Activated CD4-positive, alpha-beta T cell treated with anti-CD3 and anti-CD28 coated beads for 24 hours (primary cell): ENCODE results near the gene ACKR2.
A peak's percentile ranks its signal among the peaks of the same experiment; 100 is the strongest.
"Not testable (repeated sequence)": the region's sequence is repeated elsewhere in the genome, so short reads cannot be mapped to it uniquely, and the experiment has no call there.

ENCODE experiments used
- DNase-seq, 2 donors: peaks; one replicate each; pipeline ENCODE4 v3.0.0-alpha.2; 2020; ENCODE audit warnings: low read depth in 2 of 2

ACKR2 gene

DNA sequence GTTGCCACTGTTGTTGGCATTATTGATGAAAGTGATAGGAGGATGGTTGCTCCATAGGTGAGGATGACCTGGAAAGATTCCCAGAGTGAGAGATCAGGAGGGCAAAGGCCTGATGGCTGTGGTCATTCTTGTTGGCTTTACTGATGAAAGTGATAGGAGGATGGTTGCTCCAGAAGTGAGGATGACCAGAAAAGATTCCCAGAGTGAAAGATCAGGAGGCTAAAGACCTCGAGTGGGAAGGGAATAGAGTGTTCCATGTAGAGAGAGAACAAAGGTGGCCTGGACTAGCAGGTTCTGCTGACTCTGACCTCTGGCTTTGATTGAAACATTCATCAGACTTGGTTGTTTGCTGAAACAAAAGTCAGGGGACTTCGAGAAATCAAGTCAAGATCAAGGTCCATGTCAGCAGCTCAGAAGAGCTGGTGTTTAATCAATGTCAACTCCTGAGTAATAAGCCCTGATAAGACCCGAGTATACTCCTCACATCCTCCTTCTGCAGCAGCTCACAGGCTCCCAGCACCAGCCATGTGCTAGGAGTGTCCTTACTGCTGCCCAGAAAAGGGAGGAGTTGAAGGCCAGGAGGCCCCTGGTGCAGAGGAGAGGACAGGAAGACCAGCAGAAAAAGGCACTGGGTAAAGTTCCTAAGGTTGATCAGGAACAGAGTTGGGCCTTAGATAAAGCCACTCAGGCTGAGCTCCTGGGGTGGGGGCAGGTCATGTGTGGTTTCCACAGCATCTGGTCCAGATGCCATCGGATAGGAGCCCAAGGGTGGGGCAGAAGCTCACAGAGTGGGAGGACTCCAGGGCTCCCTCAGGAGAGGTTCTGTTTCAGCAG lies 46.5 kb downstream of the ACKR2 start:
- DNase-seq, result no peak

DNA sequence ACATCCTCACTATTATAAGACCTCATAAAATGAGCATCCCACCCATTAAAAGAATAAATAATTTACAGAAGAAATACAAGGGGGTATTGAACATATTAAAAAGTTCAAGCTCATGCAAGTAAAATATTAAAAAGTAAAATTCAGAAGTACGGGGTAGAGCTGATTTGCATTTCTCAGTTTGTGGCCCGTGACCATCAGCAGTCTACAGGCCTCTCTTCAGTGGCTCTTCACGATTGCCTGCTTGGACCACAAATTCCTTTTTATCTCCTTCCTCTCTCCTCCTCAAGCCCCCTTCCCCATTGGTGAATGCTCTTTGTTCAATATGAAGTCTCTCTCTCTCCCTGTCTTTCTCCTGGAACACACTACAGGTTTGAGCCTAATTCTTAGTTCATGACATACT lies 47.3 kb downstream of the ACKR2 start:
- DNase-seq, result no peak

DNA sequence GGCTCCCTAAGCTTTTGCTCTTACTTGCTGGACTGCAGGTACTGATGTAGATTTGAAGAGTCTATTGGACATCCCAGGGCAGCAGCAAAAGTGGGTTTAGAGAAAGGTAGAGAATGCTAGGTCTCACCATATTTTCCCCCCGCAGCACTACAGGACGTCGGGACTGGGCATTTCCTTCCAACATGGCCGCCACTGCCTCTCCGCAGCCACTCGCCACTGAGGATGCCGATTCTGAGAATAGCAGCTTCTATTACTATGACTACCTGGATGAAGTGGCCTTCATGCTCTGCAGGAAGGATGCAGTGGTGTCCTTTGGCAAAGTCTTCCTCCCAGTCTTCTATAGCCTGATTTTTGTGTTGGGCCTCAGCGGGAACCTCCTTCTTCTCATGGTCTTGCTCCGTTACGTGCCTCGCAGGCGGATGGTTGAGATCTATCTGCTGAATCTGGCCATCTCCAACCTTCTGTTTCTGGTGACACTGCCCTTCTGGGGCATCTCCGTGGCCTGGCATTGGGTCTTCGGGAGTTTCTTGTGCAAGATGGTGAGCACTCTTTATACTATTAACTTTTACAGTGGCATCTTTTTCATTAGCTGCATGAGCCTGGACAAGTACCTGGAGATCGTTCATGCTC lies 55.2 kb downstream of the ACKR2 start:
- DNase-seq, result no peak

DNA sequence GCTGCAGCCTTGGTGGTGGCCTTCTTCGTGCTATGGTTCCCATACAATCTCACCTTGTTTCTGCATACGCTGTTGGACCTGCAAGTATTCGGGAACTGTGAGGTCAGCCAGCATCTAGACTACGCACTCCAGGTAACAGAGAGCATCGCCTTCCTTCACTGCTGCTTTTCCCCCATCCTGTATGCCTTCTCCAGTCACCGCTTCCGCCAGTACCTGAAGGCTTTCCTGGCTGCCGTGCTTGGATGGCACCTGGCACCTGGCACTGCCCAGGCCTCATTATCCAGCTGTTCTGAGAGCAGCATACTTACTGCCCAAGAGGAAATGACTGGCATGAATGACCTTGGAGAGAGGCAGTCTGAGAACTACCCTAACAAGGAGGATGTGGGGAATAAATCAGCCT lies 56.0 kb downstream of the ACKR2 start:
- no peak for DNase-seq

DNA sequence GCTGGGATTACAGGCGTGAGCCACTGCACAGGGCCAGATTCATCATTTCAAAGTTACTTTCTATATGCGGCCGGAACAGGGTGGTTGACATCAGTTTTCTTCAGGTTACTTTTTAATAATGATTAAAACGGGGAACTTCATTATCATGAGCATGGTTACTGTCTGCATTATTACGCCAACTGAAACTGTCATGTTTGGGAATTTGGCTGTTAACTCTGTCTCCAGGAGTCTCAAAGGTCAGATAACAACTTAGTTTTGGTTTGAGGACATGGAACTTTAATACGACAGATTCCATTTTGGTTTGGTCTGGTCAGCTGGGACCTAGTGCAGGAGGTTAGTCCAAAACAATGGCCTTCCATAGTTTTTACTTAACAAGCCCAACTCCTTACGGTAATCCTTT lies 57.9 kb downstream of the ACKR2 start:
- no peak for DNase-seq

DNA sequence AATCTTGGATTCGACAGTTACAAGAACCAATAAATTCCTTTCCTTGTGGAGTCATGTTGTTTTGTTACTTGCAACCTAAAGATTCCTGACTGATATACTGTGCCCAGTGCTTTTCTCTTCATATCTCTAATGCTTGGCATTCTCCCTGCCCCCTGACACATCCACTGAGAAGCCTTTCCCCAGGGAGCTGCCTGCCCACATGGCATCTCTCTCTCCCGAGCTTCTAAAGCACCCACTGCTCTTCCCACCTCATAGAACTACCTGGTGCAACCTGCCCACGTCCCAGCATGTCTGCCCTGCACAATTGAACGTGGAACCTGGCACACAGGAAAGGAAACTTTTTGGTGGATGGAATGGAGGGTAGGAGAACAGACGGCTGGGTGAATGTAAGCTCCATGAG lies 59.6 kb downstream of the ACKR2 start:
- no peak for DNase-seq

DNA sequence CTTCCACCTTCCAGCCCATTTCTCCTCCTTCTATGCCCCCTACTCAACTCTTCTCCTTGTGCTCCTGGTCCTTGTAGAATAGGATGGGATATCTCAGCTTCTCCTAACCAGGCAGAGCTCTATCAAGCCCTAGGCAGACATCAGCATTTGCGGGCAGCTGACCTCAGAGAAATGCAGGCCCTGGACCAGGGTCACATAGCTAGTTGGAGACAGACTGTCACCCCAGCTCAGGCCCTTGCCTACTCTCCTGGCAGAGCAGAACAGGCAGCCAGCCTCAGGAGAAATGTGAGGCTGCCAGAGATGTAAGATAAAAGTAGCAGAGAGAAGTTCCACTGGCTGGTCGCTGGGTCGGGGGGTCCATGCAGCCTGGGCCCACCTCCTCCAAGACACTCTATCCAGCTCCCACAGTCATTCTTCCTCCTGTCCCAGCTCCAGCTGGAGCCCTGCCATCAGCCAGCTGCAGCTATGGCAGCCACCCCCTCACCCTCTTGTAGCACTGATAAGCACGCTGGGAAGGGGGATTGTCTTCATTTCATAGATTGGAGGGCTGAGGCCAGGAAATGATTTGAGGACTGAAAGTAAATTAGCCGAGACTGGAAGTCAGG lies 62.4 kb downstream of the ACKR2 start:
- no peak for DNase-seq

DNA sequence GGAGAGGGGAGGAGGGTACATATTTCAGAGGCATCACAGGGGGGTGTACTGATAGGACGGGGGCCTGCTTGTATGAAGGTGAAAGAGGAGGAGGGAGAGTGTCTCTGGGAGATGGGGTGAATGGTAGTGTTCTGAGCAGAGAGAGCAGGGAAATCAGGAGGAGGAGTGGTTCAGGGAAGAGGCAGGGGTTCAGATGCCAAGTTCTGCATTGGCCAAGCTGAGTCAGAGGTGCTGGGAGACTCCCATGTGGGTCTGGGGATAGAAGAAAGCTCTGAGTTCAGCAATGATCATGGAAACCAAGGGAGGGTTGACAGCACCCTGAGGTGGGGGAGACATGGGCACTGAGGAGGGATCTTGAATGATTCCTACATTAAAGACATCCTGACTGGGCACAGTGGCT lies 63.5 kb downstream of the ACKR2 start:
- DNase-seq, result no peak

DNA sequence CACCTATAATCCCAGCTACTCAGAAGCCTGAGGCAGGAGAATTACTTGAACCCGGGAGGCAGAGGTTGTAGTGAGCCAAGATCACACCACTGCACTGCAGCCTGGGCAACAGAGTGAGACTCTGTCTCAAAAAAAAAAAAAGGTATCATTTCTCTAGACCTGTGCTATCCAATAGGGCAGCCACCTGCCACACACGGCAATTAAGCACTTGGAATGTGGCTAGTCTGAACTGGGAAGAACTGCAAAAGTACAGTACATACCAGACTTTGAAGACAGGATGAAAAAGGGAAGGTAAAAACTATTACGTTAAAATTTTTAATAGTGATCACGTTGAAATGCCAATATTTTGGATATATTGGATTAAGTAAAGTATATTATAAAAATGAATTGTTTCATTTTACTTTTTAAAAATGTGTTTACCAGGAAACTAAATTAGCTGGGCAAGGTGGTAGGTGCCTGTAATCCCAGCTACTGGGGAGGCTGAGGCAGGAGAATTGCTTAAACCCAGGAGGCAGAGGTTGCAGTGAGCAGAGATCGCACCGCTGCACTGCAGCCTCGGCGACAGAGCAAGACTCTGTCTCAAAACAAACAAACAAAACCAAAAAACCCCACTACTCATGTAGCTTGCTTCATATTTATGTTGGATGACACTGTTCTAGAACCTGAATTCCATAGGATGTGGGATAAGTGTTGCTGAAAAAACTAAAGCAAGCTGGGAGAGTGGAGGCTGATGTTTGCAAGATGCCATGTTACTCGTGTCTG lies 64.2 kb downstream of the ACKR2 start:
- no peak for DNase-seq

DNA sequence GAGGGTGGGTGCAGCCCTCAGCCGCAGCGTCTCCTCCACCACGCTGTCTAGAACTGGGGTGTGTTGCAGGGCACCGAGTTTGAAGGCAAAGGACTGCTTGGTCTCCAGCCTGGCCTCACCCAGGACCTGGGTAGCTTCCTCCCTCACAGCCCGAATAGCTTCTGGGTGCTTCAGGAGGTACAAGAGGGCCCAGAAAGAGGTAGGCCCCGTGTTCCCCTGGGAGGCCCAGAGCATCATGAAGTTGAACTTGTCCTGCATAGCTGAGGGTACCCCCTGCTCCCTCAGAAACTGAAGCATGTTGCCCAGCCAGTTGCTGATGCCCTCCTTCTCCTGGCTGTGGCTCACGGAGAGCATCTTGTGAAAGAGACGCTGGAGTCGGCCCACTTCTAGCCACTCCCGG lies 65.5 kb downstream of the ACKR2 start:
- no peak for DNase-seq

DNA sequence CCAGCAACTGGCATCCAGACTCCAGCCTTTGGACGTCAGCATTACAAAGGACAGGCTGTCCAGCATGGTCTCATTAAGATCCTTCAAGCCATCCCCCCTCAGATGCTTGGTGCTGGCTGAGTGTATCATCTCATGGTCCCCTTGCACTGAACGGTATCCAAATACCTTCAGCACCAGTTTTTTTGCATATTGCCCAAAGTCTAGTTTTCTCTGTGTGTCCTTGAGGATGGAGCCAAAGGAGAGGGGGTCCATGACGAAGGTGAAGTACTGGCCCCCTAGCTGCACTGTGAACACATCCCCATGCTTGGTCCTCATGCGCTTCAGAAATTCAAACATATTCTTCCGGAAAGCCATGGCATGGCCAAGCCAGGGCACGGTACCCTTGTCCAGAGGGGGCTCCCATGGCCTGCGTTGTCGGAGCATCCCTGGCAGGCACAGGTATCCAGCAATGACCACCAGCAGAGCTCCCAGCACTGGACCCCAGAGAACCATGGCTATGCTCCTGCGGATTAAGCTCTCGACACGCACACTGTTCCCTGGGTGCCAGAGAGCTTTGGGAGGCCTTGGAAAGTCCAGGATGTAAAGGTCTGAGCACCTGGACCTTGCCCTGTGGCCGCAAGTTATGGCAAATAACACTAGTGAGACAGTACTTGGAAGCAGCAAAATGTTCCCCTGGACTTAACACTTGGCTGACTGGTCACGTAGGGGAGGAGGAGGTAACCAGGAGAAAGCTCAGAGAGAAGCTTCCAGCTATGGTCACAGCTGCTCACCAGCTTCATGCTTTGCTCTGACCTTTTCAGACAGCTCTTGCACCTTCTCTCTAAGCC lies 66.3 kb downstream of the ACKR2 start, which contains the start of gene CYP8B1:
CYP8B1 (minus strand) TSS at position 555 of the 827 bp plus-strand sequence; CDS start at position 492, 63 bp downstream.
- DNase-seq, result no peak

DNA sequence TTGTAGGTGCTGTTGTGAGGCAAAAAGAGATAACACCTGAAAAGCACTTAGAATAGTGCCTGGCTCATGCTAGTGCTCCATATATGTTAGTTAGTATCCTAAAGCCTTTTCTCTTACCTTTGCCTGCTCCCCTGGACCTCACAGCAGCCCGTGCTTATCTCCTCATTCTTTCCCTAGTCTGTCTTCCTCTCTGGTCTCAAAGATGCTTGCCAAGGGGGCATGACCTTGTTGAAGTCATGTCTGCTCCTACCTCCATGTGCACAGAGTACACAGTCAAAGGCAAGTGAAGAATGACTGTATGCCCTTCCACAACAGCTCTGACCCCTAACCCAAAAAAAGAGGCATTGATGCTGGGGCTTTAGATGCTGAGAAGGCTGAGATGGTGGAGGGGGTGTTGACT lies 67.2 kb downstream of the ACKR2 start:
- no peak for DNase-seq

DNA sequence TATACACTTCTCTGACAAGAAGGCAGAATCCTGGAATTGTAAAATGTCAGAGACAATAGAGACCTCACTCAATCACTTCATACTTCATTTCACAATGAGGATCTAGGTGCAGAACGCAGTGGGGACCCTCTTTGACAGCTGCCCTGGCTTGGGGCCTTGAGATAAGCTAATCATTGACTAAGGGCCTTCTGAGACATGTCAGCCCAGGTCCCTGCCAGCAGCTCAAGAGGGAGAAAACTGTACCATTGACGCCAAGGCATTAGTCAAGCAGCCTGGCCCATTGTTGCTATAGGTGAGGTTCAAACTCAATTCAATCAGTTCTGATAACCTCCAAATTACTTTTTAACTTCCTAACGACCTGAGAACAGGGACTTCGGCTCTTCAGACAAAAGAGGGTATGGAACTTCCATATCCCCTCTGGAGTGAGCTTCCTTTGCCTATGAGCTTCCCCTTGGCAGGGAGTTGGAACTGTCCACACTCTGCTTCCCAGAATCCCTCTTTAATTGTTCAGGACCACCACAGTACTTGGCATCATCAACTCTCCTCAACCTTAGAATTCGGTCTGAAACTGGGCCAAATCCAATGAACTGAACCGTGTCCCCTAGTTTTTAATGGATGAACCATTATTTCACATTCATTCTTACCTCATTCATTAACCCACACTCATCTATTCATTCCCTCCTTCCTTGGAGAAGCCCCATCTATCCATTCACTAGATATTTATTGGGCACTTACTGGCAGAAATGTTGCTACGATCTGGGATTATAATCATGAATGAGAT lies 67.9 kb downstream of the ACKR2 start:
- no peak for DNase-seq

DNA sequence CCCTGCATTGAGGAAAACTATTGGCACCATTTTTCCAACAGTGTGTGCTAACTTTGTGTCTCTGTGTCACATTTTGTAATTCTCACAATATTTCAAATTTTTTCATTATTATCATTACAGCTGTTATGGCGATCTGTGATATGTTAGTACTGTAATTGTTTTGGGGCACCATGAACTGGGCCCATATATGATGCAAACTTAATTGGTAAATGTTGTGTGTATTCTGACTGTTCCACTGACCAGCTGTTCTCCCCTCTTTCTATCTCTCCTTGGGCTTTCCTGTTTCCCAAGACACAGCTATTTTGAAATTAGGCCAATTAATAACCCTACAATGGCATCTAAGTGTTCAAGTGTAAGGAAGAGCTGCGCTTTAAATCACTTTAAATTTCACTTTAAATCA lies 68.6 kb downstream of the ACKR2 start:
- DNase-seq, result no peak

DNA sequence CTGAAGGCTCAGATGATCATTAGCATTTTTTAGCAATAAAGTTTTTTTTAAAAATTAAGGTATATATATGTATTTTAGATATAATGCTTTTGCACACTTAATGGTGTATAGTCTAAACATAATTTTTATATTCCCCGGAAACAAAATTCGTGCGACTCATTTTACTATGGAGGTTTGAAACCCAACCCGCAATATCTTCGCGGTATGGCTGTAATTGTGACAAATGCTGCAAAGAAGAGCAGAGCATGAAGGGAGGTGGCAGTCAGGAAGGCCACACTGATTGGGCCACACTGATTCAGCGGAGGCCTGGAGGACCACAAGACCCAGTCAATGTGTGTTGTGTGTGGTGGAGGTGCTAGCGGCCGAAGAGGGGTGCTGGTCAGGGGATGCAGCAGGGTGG lies 70.9 kb downstream of the ACKR2 start:
- no peak for DNase-seq

DNA sequence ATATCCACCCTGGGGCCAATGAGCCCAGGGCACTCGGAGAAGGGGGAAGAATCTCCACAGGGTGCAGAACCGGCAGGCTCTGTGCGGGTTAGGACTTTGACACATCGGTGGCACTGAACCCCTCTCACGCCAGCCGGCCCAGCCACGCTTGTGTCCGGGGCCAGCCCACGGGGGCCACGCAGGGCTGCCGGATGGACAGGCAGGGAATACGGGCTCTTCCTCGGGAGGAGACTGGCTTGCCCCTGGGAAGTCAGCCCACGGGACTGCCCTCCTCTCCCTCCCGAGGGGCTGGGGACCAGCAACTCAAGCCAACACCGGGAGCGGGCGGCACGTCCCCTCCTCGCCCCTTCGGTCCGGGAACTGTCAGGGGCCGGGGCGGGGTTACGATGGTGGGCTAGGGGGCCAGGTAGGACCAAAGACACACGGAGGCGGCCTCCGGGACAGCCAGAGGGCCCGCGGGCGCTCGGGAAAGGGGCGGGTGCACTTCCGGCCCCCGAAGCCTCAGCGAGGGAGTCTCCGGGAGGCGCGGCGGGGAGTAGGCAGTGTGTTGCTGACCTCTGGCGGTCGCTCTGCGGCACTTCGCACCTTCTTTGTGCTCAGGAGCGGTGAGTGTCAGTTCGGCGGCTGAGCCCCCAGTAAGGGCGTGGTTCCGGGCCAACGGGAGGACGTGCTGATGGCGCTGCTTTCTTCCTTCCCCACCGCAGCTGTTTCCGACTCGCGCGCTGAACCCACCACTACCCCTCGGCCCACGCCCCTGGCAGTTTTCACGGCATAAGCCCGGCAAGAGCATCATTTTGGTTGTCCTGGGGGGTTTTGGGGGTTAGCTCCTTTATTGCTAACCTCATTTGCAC lies 71.6 kb downstream of the ACKR2 start:
- peak; percentile 76 to 85 for DNase-seq

DNA sequence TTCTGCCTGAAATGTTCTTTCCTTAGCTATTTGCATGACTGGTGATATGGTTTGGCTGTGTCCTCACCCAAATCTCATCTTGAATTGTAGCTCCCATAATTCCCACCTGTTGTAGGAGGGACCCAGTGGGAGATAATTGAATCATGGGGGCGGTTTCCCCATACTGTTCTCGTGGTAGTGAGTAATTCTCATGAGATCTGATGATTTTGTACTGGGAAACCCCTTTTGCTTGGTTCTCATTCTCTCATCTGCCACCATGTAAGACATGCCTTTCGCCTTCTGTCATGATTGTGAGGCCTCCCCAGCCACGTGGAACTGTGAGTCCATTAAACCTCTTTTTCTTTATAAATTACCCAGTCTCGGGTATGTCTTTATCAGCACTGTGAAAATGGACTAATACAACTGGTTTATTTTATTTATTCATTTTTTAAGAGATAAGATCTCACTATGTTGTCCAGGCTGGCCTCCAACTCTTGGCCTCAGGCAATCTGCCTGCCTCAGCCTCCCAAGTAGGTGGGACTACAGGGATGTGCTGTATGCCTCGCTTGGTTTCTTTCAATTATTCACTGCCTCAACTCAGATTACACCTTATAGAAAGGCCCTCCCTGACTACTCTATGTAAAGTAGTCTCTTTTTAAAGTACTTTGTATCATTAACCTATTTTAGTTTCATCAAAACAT lies 74.1 kb downstream of the ACKR2 start:
- DNase-seq, result not testable (repeated sequence)

DNA sequence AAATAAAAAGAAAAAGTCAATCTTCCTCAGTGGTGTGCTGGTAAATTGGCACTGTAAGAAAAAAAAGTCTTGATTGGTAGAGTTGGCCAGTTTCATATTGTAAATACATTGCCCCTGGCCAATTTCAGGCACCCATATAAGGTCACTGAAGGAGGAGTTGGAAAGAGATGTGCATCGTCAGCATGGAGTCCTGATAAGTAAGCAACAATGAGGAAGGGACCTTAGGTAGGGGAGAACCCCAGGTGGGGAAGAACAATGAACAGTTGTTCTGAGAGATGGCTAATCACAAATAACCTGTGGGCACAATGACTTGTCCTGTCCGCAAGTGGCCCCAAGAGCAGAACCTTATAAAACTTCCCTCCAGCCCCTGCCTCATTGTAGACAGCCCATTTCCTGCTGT lies 75.1 kb downstream of the ACKR2 start:
- DNase-seq, result no peak

DNA sequence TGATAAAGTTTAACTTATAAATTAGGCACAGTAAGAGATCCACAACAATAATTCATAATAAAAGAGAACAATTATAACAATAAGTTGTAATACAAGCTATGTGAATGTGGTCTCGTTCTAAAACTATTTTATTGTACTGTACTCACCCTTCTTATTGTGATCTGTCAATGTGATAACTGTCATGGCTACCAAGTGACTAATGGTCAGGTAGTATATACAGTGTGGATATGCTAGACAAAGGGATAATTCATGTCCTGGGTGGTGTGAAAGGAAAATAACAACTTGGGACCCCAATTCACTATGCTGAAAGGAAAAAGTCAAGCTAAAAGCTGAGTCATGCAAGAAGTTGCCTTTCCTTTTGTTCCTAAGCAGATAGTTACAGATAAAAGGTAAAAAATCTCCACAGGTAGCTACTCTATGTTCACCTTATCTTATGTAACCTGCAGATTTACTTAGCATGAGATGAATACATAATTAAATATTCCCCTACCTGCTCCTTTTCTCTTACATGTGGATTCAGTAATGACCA lies 77.1 kb downstream of the ACKR2 start:
- DNase-seq, result no peak
